BE2C (cell line): ENCODE results near the gene SPTBN4.

Source experiments
- DNase-seq: peaks from one replicate; pipeline ENCODE4 v3.0.0-alpha.2; 2020
- H3K27me3 ChIP-seq: fragments of 250-450 bp; sonication (Bioruptor Pico); 2 replicates; pipeline ENCODE4 v1.5.1; 2020; ENCODE audit warnings: mild to moderate bottlenecking
- H3K36me3 ChIP-seq: fragments of 250-450 bp; sonication (Bioruptor Pico); 2 replicates; pipeline ENCODE4 v1.5.1; 2020; ENCODE audit warnings: mild to moderate bottlenecking
- H3K4me1 ChIP-seq: fragments of 250-450 bp; sonication (Bioruptor Pico); 2 replicates; pipeline ENCODE4 v1.5.1; 2020
- H3K4me3 ChIP-seq: 2 replicates; pipeline ENCODE4 v1.5.1; 2011; ENCODE audit warnings: low read depth, low read length
- H3K9me3 ChIP-seq: fragments of 250-450 bp; sonication (Bioruptor Pico); 2 replicates; pipeline ENCODE4 v1.5.1; 2020
- TF ChIP-seq, protein P1 (sequence below): IDR thresholded peaks from 2 replicates; pipeline ENCODE4 v1.5.1; 2012; ENCODE audit warnings: mild to moderate bottlenecking, low read depth, low read length

SPTBN4 gene

DNA sequence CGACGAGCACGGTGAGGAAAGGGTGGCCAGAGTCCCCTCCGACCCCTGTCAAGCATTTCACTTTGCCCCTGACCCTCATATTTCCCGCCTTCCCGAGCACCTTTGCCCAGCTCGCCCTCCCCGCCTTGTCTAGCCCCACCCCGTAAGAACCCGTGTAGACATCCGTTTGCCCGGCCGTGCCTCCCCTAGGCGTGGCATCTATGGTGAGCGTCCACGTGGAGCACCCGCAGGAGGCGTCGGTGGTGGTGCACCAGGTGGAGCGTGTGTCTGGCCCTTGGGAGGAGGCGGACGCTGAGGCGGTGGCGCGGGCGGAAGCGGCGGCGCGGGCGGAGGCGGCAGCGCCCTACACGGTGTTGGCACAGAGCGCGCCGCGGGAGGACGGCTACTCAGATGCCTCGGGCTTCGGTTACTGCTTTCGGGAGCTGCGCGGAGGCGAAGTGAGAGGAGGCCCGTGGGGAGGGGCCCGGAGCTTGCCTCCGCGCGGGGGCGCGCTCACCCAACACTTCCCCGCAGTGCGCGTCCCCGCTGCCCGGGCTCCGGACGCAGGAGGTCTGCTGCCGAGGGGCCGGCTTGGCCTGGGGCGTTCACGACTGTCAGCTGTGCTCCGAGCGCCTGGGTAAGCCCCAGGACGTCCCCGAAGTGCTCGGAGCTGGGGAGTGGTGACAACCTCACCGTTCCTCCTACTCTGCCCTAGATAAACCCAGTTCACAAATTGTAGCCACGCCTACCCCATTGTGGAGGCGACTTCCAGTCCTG, 138.6 kb downstream of the SPTBN4 start:
- peak overlapping the region; percentile 50 for H3K4me3 ChIP-seq
- TF ChIP-seq, protein P1, sequence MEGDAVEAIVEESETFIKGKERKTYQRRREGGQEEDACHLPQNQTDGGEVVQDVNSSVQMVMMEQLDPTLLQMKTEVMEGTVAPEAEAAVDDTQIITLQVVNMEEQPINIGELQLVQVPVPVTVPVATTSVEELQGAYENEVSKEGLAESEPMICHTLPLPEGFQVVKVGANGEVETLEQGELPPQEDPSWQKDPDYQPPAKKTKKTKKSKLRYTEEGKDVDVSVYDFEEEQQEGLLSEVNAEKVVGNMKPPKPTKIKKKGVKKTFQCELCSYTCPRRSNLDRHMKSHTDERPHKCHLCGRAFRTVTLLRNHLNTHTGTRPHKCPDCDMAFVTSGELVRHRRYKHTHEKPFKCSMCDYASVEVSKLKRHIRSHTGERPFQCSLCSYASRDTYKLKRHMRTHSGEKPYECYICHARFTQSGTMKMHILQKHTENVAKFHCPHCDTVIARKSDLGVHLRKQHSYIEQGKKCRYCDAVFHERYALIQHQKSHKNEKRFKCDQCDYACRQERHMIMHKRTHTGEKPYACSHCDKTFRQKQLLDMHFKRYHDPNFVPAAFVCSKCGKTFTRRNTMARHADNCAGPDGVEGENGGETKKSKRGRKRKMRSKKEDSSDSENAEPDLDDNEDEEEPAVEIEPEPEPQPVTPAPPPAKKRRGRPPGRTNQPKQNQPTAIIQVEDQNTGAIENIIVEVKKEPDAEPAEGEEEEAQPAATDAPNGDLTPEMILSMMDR: no peak
- no peaks in the 10 kb centered on the region for H3K9me3 ChIP-seq
- no peaks in the 10 kb centered on the region for H3K36me3 ChIP-seq
- peak; percentile 70 for DNase-seq
- peaks cover 10% of the 10 kb centered on the region for H3K4me1 ChIP-seq
- H3K27me3 ChIP-seq: peaks cover 20% of the 10 kb centered on the region

GRCh38 chr19:40607311-40608239, 140.8 kb downstream of the SPTBN4 start:
- no peak for DNase-seq
- TF ChIP-seq, protein P1: no peak

GRCh38 chr19:40608240-40608621, 141.4 kb downstream of the SPTBN4 start:
- TF ChIP-seq, protein P1: no peak
- H3K36me3 ChIP-seq: no peaks in the 10 kb centered on the region
- DNase-seq: no peak
- H3K4me1 ChIP-seq: peaks cover 7% of the 10 kb centered on the region
- H3K9me3 ChIP-seq: no peaks in the 10 kb centered on the region
- no peak overlapping the region for H3K4me3 ChIP-seq
- H3K27me3 ChIP-seq: peaks cover 8% of the 10 kb centered on the region

More at GRCh38 chr19:40607311-40608239, 140.8 kb downstream of the SPTBN4 start:
- Histone ChIP-seq H3K27me3 (peaks cover 8% of the 10 kb centered on the region), H3K36me3 (no peaks in the 10 kb centered on the region), H3K9me3 (no peaks in the 10 kb centered on the region), H3K4me1 (peaks cover 7% of the 10 kb centered on the region), H3K4me3 (no peak overlapping the region)

DNA sequence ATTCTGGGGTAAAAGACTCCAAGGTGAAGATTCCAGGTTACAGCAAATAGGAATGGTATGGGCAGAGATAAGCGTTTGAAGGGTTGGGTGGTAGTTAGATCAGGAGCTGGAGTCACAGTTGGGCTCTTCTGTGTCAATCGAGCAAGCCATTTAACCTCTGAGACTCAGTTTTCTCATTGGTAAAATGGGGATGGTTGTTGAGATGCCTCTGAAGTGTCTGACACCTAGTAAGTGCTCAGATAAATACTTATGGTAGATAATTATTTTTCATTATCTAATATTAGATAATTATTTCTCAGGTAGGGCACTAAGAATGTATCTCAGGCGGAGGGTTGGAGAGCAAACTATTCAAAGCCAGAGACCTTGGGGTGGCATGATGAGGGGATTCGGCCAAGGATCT, 142.2 kb downstream of the SPTBN4 start:
- TF ChIP-seq, protein P1: no peak
- no peaks in the 10 kb centered on the region for H3K9me3 ChIP-seq
- no peaks in the 10 kb centered on the region for H3K36me3 ChIP-seq
- DNase-seq: no peak
- peaks cover 7% of the 10 kb centered on the region for H3K4me1 ChIP-seq
- H3K27me3 ChIP-seq: peaks cover 8% of the 10 kb centered on the region
- H3K4me3 ChIP-seq: no peak overlapping the region

DNA sequence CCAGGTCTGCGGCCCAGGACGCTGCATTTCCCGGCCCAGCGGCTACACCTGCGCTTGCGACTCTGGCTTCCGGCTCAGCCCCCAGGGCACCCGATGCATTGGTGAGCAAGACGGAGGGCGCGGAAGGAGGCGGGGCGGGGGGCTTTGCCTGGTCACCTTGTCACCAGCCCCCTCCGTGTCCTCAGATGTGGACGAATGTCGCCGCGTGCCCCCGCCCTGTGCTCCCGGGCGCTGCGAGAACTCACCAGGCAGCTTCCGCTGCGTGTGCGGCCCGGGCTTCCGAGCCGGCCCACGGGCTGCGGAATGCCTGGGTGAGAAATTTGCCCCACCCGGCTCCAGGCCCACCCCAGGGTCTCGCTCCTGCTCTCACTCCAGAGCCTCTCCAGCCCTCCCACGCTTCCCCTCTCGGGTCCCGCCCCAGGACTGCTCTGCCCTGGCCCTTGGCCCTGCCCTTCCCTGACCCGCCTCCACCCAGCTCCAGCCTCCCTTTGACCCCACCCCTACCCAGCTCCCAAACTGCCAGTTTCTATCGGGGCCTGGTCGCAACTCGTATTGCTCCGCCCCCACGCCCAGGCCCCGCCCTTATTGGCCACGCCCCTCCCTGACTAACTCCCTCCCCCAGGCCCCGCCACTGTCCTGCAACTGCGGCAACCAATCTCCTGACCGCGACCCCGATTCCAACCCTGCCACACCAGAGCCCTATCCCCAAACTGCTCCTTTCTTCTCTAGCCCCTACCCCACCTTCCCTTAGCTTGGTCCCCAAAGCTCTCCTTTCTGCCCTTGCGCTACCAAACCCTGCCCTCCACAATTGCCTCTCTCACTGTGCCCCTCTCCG, 143.0 kb downstream of the SPTBN4 start:
- DNase-seq: peak; percentile 90
- Histone ChIP-seq H3K4me3 (peak overlapping the region; percentile 54), H3K27me3 (peaks cover 5% of the 10 kb centered on the region), H3K9me3 (no peaks in the 10 kb centered on the region), H3K36me3 (no peaks in the 10 kb centered on the region), H3K4me1 (peaks cover 7% of the 10 kb centered on the region)
- TF ChIP-seq, protein P1: no peak
